ENCODE results near the gene PAWR.

DNA sequence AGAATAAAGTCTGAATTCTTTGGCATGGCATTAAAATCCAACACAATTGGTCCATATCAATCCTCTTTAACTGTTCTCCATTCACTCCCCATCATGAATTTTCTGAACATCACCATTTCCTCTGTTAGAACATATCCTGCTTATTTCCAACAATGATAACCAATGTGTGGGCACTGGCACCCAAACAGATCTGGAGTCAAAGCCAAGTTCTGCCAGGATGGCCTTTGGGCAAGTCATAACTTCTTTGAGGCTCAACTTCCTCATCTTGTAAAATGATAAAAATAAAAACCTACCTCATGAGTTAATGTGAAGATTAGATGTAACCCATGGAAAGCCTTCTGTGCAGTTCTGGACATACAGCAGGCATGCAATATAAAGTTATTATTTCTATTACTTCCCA is 12.5 kb downstream of the PAWR start:
- TF ChIP-seq, protein P1, sequence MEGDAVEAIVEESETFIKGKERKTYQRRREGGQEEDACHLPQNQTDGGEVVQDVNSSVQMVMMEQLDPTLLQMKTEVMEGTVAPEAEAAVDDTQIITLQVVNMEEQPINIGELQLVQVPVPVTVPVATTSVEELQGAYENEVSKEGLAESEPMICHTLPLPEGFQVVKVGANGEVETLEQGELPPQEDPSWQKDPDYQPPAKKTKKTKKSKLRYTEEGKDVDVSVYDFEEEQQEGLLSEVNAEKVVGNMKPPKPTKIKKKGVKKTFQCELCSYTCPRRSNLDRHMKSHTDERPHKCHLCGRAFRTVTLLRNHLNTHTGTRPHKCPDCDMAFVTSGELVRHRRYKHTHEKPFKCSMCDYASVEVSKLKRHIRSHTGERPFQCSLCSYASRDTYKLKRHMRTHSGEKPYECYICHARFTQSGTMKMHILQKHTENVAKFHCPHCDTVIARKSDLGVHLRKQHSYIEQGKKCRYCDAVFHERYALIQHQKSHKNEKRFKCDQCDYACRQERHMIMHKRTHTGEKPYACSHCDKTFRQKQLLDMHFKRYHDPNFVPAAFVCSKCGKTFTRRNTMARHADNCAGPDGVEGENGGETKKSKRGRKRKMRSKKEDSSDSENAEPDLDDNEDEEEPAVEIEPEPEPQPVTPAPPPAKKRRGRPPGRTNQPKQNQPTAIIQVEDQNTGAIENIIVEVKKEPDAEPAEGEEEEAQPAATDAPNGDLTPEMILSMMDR (conservative IDR thresholded peaks at IDR 0.05): no peak
- no peak for TF ChIP-seq ZFX (IDR thresholded peaks at IDR 0.05)

Data from C4-2B (cell line).